Measurements from ENCODE around the gene HTR5A. TPM values are rescaled to one million over a fixed set of nuclear protein-coding genes. Genes with fewer than 3 reads are reported as not detected.
"Not testable (repeated sequence)": the region's sequence is repeated elsewhere in the genome, so short reads cannot be mapped to it uniquely, and the experiment has no call there.

Gene HTR5A
- total and polyA plus RNA-seq, 2 experiments from 2014 or later, result not detected

DNA sequence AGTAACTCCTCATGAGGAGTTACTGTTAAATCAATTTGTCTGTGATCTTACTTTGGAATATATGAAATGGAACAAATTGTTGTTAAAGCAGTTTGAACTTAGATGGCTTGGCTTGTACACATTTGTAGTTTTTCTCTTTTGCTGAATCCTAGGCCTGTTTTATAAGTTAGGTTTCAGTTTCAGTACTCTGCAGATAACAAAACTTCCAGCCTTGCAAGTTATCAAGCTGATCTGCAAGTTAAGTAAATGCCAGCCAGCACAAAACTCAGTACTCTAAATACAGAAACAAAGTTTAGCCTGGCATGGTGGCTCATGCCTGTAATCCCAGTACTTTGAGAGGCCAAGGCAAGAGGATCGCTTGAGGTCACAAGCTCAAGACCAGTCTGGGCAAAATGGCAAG, 42.2 kb upstream of the HTR5A start:
- no peaks in the 10 kb centered on the region for H3K4me1 ChIP-seq (ENCODE audit: insufficient read depth)
- DNase-seq (ENCODE audit: low spot score), result no peak
- 95% methylated on average over 1 of the region's 1 CpG for WGBS (ENCODE audit: low lambda C conversion rate, missing lambda C conversion rate)
- H3K36me3 ChIP-seq (replicated peaks; ENCODE audit: insufficient read depth, low read depth), result no peaks in the 10 kb centered on the region
- H3K27ac ChIP-seq, result no peak overlapping the region
- H3K4me3 ChIP-seq, result no peak overlapping the region
- H4K20me1 ChIP-seq (ENCODE audit: insufficient read depth, poor library complexity, severe bottlenecking), result no peaks in the 10 kb centered on the region
- no peak overlapping the region for H3K4me2 ChIP-seq
- no peaks in the 10 kb centered on the region for H3K9me2 ChIP-seq (replicated peaks; ENCODE audit: insufficient read depth)
- no peaks in the 10 kb centered on the region for H3K9me3 ChIP-seq (ENCODE audit: low read depth)
- no peaks in the 10 kb centered on the region for H3K79me2 ChIP-seq
- H3K27me3 ChIP-seq, result no peaks in the 10 kb centered on the region
- H2AFZ ChIP-seq, result no peak overlapping the region
- TF ChIP-seq, protein P1, sequence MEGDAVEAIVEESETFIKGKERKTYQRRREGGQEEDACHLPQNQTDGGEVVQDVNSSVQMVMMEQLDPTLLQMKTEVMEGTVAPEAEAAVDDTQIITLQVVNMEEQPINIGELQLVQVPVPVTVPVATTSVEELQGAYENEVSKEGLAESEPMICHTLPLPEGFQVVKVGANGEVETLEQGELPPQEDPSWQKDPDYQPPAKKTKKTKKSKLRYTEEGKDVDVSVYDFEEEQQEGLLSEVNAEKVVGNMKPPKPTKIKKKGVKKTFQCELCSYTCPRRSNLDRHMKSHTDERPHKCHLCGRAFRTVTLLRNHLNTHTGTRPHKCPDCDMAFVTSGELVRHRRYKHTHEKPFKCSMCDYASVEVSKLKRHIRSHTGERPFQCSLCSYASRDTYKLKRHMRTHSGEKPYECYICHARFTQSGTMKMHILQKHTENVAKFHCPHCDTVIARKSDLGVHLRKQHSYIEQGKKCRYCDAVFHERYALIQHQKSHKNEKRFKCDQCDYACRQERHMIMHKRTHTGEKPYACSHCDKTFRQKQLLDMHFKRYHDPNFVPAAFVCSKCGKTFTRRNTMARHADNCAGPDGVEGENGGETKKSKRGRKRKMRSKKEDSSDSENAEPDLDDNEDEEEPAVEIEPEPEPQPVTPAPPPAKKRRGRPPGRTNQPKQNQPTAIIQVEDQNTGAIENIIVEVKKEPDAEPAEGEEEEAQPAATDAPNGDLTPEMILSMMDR (IDR thresholded peaks at IDR 0.05; ENCODE audit: poor library complexity), result no peak
- TF ChIP-seq EZH2phosphoT487 (IDR thresholded peaks at IDR 0.05; ENCODE audit: low read depth, severe bottlenecking, unreplicated experiment) (no peak), EZH2 (IDR thresholded peaks at IDR 0.05; ENCODE audit: borderline replicate concordance) (no peak)

DNA sequence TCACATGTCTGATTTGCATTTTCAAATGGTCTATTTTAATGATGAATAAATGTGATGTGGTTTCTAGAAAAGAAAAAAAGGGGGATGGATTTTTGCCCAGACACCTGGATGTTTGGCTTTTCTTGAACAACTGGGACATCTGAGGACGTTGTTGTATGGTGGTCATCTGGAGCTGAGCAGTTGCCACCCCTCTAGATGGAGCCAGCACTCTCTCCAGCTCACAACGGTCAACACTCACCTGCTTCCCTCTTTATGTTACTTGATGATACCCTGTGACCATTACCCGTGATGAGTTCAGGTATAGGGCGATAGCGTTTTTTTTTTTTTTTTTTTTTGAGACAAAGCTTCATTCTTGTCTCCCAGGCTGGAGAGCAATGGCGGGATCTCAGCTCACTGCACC, 37.1 kb upstream of the HTR5A start:
- no peak overlapping the region for H3K27ac ChIP-seq
- H3K4me2 ChIP-seq, result no peak overlapping the region
- TF ChIP-seq EZH2 (IDR thresholded peaks at IDR 0.05; ENCODE audit: borderline replicate concordance) (no peak), EZH2phosphoT487 (IDR thresholded peaks at IDR 0.05; ENCODE audit: low read depth, severe bottlenecking, unreplicated experiment) (no peak)
- TF ChIP-seq, protein P1 (IDR thresholded peaks at IDR 0.05; ENCODE audit: poor library complexity), result no peak
- 78% methylated on average over 6 of the region's 6 CpGs for WGBS (ENCODE audit: low lambda C conversion rate, missing lambda C conversion rate)
- no peaks in the 10 kb centered on the region for H3K4me1 ChIP-seq (ENCODE audit: insufficient read depth)
- DNase-seq (ENCODE audit: low spot score), result no peak
- H3K9me3 ChIP-seq (ENCODE audit: low read depth), result no peaks in the 10 kb centered on the region
- H3K9me2 ChIP-seq (replicated peaks; ENCODE audit: insufficient read depth), result no peaks in the 10 kb centered on the region
- H3K79me2 ChIP-seq, result no peaks in the 10 kb centered on the region
- no peak overlapping the region for H2AFZ ChIP-seq
- no peak overlapping the region for H3K4me3 ChIP-seq
- no peaks in the 10 kb centered on the region for H3K27me3 ChIP-seq
- no peaks in the 10 kb centered on the region for H4K20me1 ChIP-seq (ENCODE audit: insufficient read depth, poor library complexity, severe bottlenecking)
- H3K36me3 ChIP-seq (replicated peaks; ENCODE audit: insufficient read depth, low read depth), result no peaks in the 10 kb centered on the region

DNA sequence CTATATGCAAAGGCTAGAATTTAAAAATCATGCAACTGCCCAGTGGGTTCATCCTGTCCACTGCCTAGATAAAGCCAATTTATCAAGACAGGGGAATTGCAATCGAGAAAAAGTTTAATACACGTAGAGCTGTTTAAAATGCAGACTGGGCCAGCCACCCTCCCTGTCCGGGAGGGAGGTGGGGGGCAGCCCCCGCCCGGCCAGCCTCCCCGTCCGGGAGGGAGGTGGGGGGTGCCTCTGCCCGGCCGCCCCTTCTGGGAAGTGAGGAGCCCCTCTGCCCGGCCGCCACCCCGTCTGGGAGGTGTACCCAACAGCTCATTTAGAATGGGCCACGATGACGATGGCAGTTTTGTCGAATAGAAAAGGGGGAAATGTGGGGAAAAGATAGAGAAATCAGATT, 35.6 kb upstream of the HTR5A start:
- DNase-seq (ENCODE audit: low spot score); H2AFZ ChIP-seq; H4K20me1 ChIP-seq (ENCODE audit: insufficient read depth, poor library complexity, severe bottlenecking); H3K4me3 ChIP-seq; H3K9me3 ChIP-seq (ENCODE audit: low read depth); H3K4me1 ChIP-seq (ENCODE audit: insufficient read depth); H3K27ac ChIP-seq; H3K4me2 ChIP-seq; H3K36me3 ChIP-seq (replicated peaks; ENCODE audit: insufficient read depth, low read depth); H3K9me2 ChIP-seq (replicated peaks; ENCODE audit: insufficient read depth); H3K79me2 ChIP-seq; H3K27me3 ChIP-seq: not testable (repeated sequence)
- WGBS (ENCODE audit: low lambda C conversion rate, missing lambda C conversion rate), result 94% methylated on average over 9 of the region's 15 CpGs

DNA sequence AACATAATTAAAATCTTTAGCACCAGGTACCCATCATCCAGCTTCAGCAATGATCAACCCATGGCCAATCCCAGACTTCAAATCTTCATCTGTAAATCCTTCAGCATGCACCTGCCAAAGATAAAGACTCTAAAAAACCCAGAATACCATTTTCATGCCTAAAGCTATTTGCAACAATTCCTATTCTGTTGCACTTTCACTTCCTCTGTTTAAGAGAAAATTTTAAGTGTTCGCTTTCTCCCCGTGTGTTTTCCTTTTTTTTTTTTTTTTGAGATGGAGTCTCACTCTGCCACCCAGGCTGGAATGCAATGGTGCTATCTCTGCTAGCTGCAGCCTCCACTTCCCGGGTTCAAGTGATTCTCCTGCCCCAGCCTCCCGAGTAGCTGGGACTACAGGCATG, 31.8 kb upstream of the HTR5A start:
- no peaks in the 10 kb centered on the region for H3K79me2 ChIP-seq
- no peaks in the 10 kb centered on the region for H3K27me3 ChIP-seq
- DNase-seq (ENCODE audit: low spot score), result no peak
- no peaks in the 10 kb centered on the region for H3K9me3 ChIP-seq (ENCODE audit: low read depth)
- no peaks in the 10 kb centered on the region for H4K20me1 ChIP-seq (ENCODE audit: insufficient read depth, poor library complexity, severe bottlenecking)
- no peak overlapping the region for H2AFZ ChIP-seq
- H3K4me3 ChIP-seq, result no peak overlapping the region
- H3K4me2 ChIP-seq, result no peak overlapping the region
- no peaks in the 10 kb centered on the region for H3K36me3 ChIP-seq (replicated peaks; ENCODE audit: insufficient read depth, low read depth)
- TF ChIP-seq, protein P1 (IDR thresholded peaks at IDR 0.05; ENCODE audit: poor library complexity), result no peak
- TF ChIP-seq EZH2 (IDR thresholded peaks at IDR 0.05; ENCODE audit: borderline replicate concordance) (no peak), EZH2phosphoT487 (IDR thresholded peaks at IDR 0.05; ENCODE audit: low read depth, severe bottlenecking, unreplicated experiment) (no peak)
- H3K9me2 ChIP-seq (replicated peaks; ENCODE audit: insufficient read depth), result no peaks in the 10 kb centered on the region
- 86% methylated on average over 4 of the region's 4 CpGs for whole genome bisulfite sequencing (ENCODE audit: low lambda C conversion rate, missing lambda C conversion rate)
- H3K27ac ChIP-seq, result no peak overlapping the region
- no peaks in the 10 kb centered on the region for H3K4me1 ChIP-seq (ENCODE audit: insufficient read depth)
